A549 (cell line): ENCODE measurements around the gene RCC1.

Experiments used
- CTCF ChIP-seq: fragments of >200 bp; sonication (Bioruptor Twin); formaldehyde crosslinking; IDR thresholded peaks from 3 replicates; pipeline ENCODE4 v1.5.1; 2016
- FOSL2 ChIP-seq, 2 experiments: fragments of 450-650 bp in 1 of 2; fragments of >200 bp in 1 of 2; sonication (Bioruptor Twin) in 1 of 2; formaldehyde crosslinking; IDR thresholded peaks; 2 replicates each; pipeline versions ENCODE4 v1.5.0 to v1.6.1; 2016 to 2020; ENCODE audit warnings: mild to moderate bottlenecking in 1 of 2, moderate library complexity in 1 of 2
- HEYL ChIP-seq: fragments of 250-450 bp; sonication (Bioruptor Pico); IDR thresholded peaks from 2 replicates; pipeline ENCODE4 v1.8.0; 2021; ENCODE audit warnings: mild to moderate bottlenecking, moderate library complexity
- KDM1A ChIP-seq: fragments of 200-600 bp; sonication (generic); IDR thresholded peaks from 2 replicates; pipeline ENCODE4 v1.6.1; 2016; ENCODE audit warnings: low read depth, mild to moderate bottlenecking
- POLR2AphosphoS2 ChIP-seq: conservative IDR thresholded peaks from 2 replicates; pipeline ENCODE4 v1.6.1; 2012; ENCODE audit warnings: low read length, improper control_type of control experiment, inconsistent platforms
- RFX5 ChIP-seq: fragments of 450-650 bp; IDR thresholded peaks from 2 replicates; pipeline ENCODE4 v1.7.1; 2014; ENCODE audit warnings: antibody characterized with exemption, mild to moderate bottlenecking, moderate library complexity
- SMC3 ChIP-seq: fragments of >200 bp; sonication (Bioruptor Twin); formaldehyde crosslinking; IDR thresholded peaks from 3 replicates; pipeline ENCODE4 v1.6.1; 2018; ENCODE audit warnings: inconsistent platforms
- USF2 ChIP-seq: fragments of 450-650 bp; IDR thresholded peaks from 2 replicates; pipeline ENCODE4 v1.6.1; 2014; ENCODE audit warnings: antibody characterized with exemption
- ZSCAN20 ChIP-seq: fragments of 250-450 bp; sonication (Bioruptor Pico); IDR thresholded peaks from 2 replicates; pipeline ENCODE4 v1.8.0; 2022; ENCODE audit warnings: mild to moderate bottlenecking, moderate library complexity
- TF ChIP-seq, protein P1 (sequence below): IDR thresholded peaks from 2 replicates; pipeline ENCODE4 v1.6.1; 2012

DNA sequence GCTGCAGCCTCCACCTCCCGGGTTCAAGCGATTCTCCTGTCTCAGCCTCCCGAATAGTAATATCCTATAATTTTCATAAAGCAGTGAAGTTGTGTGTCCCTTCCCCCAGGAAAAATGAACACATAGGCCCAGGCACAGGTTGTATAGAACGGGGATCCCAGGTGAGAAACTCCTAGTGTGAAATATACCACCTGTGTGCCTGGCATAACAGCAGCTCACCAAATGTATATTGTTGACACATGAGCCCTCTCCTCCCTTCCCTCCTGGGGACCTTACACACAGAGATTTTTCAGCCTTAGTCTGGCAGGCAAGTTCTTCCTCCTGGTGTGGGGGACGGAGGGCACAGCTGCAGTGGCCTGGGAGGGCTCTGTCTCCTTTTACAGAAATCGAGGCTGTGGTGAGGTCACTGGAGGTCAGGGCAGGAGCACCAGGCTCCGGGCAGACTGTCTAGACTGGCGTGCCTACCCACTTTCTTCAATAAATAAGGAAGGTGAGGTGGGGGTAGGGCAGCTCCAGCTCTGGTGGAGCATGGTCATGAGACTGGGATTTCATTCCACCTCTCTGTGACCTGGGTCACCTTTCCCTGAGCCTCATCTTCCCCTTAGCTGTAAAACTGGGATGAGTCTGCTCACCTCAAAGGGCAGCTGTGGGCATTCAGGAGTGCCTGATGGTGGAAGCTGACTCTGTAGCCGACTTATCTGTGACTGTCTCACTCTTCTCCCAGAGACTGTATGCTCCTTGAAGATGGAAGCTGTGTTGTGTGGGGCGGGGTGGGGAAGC lies 14.3 kb downstream of the RCC1 start:
- TF ChIP-seq KDM1A (no peak), POLR2AphosphoS2 (no peak), CTCF (no peak), USF2 (no peak), RFX5 (no peak), ZSCAN20 (CRISPR knock-in tag) (no peak), HEYL (CRISPR knock-in tag) (no peak), FOSL2 (IDR thresholded peaks at IDR 0.05) (no peak), FOSL2 (CRISPR knock-in tag; IDR thresholded peaks at IDR 0.05) (no peak), SMC3 (no peak)
- TF ChIP-seq, protein P1, sequence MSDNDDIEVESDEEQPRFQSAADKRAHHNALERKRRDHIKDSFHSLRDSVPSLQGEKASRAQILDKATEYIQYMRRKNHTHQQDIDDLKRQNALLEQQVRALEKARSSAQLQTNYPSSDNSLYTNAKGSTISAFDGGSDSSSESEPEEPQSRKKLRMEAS = no peak
